ENCODE results near the gene ARID1B.

DNA sequence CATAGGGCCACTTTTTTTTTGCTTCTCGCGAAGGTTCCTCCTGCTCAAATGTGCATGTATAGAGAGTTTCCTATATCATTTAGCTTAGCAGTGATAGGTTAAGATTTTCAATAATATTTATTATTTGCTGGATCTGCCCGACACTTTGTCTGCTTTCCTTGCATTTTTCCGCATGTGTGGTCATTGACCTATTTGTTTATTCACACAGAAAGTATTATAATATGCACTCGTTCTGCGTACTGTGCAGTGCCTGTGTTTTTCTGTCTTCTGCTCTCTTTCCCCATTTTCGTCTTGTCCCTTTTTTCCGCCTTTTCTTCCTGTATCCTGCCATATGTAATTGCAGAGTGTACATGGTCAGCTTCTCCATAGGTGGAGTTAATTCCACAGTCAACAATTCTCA lies 290.3 kb downstream of the ARID1B start:
- TF ChIP-seq, protein P1, sequence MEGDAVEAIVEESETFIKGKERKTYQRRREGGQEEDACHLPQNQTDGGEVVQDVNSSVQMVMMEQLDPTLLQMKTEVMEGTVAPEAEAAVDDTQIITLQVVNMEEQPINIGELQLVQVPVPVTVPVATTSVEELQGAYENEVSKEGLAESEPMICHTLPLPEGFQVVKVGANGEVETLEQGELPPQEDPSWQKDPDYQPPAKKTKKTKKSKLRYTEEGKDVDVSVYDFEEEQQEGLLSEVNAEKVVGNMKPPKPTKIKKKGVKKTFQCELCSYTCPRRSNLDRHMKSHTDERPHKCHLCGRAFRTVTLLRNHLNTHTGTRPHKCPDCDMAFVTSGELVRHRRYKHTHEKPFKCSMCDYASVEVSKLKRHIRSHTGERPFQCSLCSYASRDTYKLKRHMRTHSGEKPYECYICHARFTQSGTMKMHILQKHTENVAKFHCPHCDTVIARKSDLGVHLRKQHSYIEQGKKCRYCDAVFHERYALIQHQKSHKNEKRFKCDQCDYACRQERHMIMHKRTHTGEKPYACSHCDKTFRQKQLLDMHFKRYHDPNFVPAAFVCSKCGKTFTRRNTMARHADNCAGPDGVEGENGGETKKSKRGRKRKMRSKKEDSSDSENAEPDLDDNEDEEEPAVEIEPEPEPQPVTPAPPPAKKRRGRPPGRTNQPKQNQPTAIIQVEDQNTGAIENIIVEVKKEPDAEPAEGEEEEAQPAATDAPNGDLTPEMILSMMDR (IDR thresholded peaks at IDR 0.05 in 8 of 11, conservative IDR thresholded peaks at IDR 0.05 in 3 of 11): no peak
- no peak for TF ChIP-seq POLR2A (IDR thresholded peaks at IDR 0.05)
